ENCODE data around the gene CCDC158. TPM values are rescaled to one million over a fixed set of nuclear protein-coding genes. Genes with fewer than 3 reads are reported as not detected.

The CCDC158 gene
- total RNA-seq, 1 donor from 2014 or later, result not detected

DNA sequence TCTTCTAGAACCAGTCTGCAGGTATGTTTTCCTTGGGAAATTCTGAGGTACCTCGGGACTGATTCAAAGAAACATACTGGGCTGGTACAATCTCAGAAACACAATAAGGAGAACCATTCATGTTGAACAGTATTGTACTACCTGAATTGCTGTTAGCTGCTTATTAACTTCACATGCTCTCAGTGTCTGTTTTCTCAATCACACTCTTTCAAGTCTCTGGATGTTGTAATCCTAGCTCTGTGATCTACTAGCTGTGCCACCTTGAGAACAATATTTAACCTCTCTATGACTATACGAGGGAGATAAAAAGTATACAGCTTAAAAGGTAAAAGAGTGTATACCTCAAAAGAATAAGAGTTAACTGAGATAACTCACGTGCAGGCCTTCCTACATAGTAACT lies 10.3 kb downstream of the CCDC158 start:
- Mint-ChIP-seq H3K4me3 (ENCODE audit: unreplicated experiment) (no peak overlapping the region), H3K27ac (ENCODE audit: unreplicated experiment) (no peak overlapping the region), H3K4me1 (ENCODE audit: low read depth, unreplicated experiment) (no peaks in the 10 kb centered on the region), H3K27me3 (ENCODE audit: unreplicated experiment) (no peaks in the 10 kb centered on the region), H3K36me3 (ENCODE audit: unreplicated experiment) (no peaks in the 10 kb centered on the region), H3K9me3 (ENCODE audit: unreplicated experiment) (no peaks in the 10 kb centered on the region)
- no peak for DNase-seq
- TF ChIP-seq, protein P1, sequence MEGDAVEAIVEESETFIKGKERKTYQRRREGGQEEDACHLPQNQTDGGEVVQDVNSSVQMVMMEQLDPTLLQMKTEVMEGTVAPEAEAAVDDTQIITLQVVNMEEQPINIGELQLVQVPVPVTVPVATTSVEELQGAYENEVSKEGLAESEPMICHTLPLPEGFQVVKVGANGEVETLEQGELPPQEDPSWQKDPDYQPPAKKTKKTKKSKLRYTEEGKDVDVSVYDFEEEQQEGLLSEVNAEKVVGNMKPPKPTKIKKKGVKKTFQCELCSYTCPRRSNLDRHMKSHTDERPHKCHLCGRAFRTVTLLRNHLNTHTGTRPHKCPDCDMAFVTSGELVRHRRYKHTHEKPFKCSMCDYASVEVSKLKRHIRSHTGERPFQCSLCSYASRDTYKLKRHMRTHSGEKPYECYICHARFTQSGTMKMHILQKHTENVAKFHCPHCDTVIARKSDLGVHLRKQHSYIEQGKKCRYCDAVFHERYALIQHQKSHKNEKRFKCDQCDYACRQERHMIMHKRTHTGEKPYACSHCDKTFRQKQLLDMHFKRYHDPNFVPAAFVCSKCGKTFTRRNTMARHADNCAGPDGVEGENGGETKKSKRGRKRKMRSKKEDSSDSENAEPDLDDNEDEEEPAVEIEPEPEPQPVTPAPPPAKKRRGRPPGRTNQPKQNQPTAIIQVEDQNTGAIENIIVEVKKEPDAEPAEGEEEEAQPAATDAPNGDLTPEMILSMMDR (IDR thresholded peaks at IDR 0.05; ENCODE audit: partially characterized antibody, unreplicated experiment), result no peak

DNA sequence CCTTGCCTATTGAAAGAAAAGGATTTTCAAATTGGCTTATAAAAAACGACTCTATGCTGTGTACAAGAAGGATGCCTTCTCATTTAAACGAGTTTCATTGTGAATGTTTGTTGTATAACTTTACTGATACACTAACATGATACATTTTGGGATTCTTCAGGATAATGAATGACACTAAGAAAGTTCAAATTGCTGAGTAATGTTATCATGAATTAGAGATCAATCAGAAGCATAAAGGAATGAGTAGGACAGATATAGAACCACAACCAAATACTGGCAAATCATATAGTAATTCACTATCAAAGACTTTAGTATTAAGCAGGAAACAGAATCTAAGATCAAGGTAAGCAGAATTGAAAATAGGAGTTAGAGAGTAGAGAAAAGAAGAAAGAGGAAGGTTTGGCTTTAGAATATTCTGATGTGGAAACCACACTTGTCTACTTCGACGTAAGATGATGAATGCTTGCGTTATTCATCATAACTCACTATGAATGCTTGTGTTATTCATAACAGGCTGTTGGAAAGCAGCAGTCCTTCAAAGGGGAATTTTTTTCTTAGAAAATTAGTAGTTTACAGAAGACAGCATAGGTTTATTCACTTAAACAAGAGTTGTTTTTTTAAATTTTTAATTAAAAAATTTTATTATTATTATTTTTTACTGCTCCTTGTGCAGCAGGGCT lies 13.4 kb downstream of the CCDC158 start:
- DNase-seq, result no peak
- no peak overlapping the region for H3K4me3 Mint-ChIP-seq (ENCODE audit: unreplicated experiment)
- no peaks in the 10 kb centered on the region for H3K27me3 Mint-ChIP-seq (ENCODE audit: unreplicated experiment)
- H3K4me1 Mint-ChIP-seq (ENCODE audit: low read depth, unreplicated experiment), result no peaks in the 10 kb centered on the region
- H3K9me3 Mint-ChIP-seq (ENCODE audit: unreplicated experiment), result no peaks in the 10 kb centered on the region
- TF ChIP-seq, protein P1 (IDR thresholded peaks at IDR 0.05; ENCODE audit: partially characterized antibody, unreplicated experiment), result no peak
- H3K36me3 Mint-ChIP-seq (ENCODE audit: unreplicated experiment), result no peaks in the 10 kb centered on the region
- no peak overlapping the region for H3K27ac Mint-ChIP-seq (ENCODE audit: unreplicated experiment)

DNA sequence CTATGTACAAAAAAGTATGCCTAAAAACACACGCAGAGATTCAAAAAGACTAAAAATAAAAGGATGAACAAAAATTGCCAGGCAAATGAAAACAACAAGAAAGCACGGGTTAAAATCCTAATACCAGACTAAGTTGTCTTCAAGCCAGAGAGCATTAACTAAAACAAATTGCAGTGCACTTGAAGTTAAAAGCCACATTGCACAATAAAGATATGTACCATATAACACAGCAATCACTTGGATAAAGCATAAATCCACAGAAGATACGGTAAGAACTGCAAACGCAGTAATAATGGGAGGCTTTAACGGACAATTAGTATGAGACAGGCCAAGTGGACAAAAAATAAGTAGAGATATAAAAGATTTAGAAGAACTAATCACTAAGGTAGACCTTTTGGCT lies 14.9 kb downstream of the CCDC158 start:
- TF ChIP-seq, protein P1 (IDR thresholded peaks at IDR 0.05; ENCODE audit: partially characterized antibody, unreplicated experiment), result no peak
- H3K27ac Mint-ChIP-seq (ENCODE audit: unreplicated experiment), result no peak overlapping the region
- H3K27me3 Mint-ChIP-seq (ENCODE audit: unreplicated experiment), result no peaks in the 10 kb centered on the region
- no peak overlapping the region for H3K4me3 Mint-ChIP-seq (ENCODE audit: unreplicated experiment)
- no peaks in the 10 kb centered on the region for H3K9me3 Mint-ChIP-seq (ENCODE audit: unreplicated experiment)
- H3K4me1 Mint-ChIP-seq (ENCODE audit: low read depth, unreplicated experiment), result no peaks in the 10 kb centered on the region
- no peaks in the 10 kb centered on the region for H3K36me3 Mint-ChIP-seq (ENCODE audit: unreplicated experiment)
- no peak for DNase-seq

DNA sequence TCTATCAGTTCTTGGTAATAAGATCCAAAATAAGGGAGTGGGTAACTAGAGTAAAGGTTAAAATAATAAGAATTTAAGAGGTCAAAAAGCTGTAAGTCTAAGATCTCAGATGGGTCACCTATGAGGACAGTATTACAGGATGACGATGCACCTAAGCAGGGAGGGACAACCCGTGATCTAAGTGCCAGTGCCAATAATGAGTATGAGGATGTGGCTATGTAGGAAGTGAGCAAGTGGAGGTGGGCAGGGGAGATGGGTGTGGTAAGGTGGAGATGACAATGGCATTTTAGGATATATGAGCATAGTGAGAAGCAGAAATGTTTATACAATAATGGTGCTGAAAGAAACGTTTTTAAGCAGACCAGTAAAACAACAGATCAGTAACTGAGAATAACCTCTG lies 19.3 kb downstream of the CCDC158 start:
- no peaks in the 10 kb centered on the region for H3K4me1 Mint-ChIP-seq (ENCODE audit: low read depth, unreplicated experiment)
- no peak overlapping the region for H3K27ac Mint-ChIP-seq (ENCODE audit: unreplicated experiment)
- H3K9me3 Mint-ChIP-seq (ENCODE audit: unreplicated experiment), result no peaks in the 10 kb centered on the region
- H3K36me3 Mint-ChIP-seq (ENCODE audit: unreplicated experiment), result no peaks in the 10 kb centered on the region
- DNase-seq, result no peak
- H3K27me3 Mint-ChIP-seq (ENCODE audit: unreplicated experiment), result no peaks in the 10 kb centered on the region
- TF ChIP-seq, protein P1 (IDR thresholded peaks at IDR 0.05; ENCODE audit: partially characterized antibody, unreplicated experiment), result no peak
- no peak overlapping the region for H3K4me3 Mint-ChIP-seq (ENCODE audit: unreplicated experiment)

DNA sequence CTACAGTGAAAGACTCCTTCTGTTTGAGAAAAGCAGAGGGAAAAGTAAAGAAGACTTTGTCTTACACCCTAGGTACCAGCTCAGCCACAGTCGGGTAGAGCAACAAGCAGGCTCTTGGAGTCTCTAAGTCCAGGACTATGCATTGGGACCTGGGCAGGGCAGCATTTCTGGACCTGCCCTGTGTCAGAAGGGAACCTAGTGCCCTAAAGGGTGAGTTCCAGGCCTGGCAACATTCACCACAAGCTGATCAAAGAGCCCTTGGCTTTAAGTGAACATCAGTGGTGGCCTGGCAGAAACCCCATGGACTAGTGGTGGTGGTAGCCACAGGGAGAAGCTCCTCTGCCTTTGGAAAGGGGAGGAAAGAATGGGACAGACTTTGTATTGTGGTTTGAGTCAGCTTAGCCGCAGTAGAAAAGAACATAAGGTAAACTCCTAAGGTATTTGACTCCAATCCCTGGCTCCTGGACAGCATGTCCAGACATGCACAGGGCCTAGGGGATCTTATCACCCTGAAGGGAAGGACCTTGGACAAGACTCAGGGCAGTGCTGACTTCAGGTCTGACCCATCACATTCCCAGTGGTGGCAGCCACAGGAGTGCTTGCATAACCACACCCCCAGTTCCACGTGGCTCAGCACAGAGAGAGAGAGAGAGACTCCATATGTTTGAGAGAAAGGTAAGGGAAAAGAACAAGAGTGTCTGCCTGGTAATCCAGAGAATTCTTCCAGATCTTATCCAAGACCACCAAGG lies 32.6 kb downstream of the CCDC158 start:
- H3K36me3 Mint-ChIP-seq (ENCODE audit: unreplicated experiment), result peaks cover 13% of the 10 kb centered on the region
- no peaks in the 10 kb centered on the region for H3K27me3 Mint-ChIP-seq (ENCODE audit: unreplicated experiment)
- H3K27ac Mint-ChIP-seq (ENCODE audit: unreplicated experiment), result no peak overlapping the region
- peaks cover 4% of the 10 kb centered on the region for H3K9me3 Mint-ChIP-seq (ENCODE audit: unreplicated experiment)
- TF ChIP-seq, protein P1 (IDR thresholded peaks at IDR 0.05; ENCODE audit: partially characterized antibody, unreplicated experiment), result no peak
- H3K4me1 Mint-ChIP-seq (ENCODE audit: low read depth, unreplicated experiment), result no peaks in the 10 kb centered on the region
- H3K4me3 Mint-ChIP-seq (ENCODE audit: unreplicated experiment), result no peak overlapping the region
- no peak for DNase-seq
